ENCODE measurements around the gene GGA3.

GRCh38 chr17:75263055-75263454, 1.6 kb upstream of the GGA3 start:
- TF ChIP-seq POLR2A (IDR thresholded peaks at IDR 0.05; ENCODE audit: extremely low read depth, insufficient read length) (no peak), MYC (IDR thresholded peaks at IDR 0.05; ENCODE audit: low read depth, low read length) (no peak)
- TF ChIP-seq, protein P1, sequence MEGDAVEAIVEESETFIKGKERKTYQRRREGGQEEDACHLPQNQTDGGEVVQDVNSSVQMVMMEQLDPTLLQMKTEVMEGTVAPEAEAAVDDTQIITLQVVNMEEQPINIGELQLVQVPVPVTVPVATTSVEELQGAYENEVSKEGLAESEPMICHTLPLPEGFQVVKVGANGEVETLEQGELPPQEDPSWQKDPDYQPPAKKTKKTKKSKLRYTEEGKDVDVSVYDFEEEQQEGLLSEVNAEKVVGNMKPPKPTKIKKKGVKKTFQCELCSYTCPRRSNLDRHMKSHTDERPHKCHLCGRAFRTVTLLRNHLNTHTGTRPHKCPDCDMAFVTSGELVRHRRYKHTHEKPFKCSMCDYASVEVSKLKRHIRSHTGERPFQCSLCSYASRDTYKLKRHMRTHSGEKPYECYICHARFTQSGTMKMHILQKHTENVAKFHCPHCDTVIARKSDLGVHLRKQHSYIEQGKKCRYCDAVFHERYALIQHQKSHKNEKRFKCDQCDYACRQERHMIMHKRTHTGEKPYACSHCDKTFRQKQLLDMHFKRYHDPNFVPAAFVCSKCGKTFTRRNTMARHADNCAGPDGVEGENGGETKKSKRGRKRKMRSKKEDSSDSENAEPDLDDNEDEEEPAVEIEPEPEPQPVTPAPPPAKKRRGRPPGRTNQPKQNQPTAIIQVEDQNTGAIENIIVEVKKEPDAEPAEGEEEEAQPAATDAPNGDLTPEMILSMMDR (IDR thresholded peaks at IDR 0.05; ENCODE audit: low read depth, low read length), result no peak
- TF ChIP-seq, protein P2, sequence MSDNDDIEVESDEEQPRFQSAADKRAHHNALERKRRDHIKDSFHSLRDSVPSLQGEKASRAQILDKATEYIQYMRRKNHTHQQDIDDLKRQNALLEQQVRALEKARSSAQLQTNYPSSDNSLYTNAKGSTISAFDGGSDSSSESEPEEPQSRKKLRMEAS (IDR thresholded peaks at IDR 0.05; ENCODE audit: low read depth, low read length), result no peak

Data from NB4 (cell line).